Kidney tubule cell (primary cell): ENCODE measurements around the gene WSB2.
"Not testable (repeated sequence)": the region's sequence is repeated elsewhere in the genome, so short reads cannot be mapped to it uniquely, and the experiment has no call there.

ENCODE experiments used
- DNase-seq: peaks from one replicate; pipeline ENCODE4 v3.0.0-alpha.2; 2018; ENCODE audit warnings: low spot score

The WSB2 gene

DNA sequence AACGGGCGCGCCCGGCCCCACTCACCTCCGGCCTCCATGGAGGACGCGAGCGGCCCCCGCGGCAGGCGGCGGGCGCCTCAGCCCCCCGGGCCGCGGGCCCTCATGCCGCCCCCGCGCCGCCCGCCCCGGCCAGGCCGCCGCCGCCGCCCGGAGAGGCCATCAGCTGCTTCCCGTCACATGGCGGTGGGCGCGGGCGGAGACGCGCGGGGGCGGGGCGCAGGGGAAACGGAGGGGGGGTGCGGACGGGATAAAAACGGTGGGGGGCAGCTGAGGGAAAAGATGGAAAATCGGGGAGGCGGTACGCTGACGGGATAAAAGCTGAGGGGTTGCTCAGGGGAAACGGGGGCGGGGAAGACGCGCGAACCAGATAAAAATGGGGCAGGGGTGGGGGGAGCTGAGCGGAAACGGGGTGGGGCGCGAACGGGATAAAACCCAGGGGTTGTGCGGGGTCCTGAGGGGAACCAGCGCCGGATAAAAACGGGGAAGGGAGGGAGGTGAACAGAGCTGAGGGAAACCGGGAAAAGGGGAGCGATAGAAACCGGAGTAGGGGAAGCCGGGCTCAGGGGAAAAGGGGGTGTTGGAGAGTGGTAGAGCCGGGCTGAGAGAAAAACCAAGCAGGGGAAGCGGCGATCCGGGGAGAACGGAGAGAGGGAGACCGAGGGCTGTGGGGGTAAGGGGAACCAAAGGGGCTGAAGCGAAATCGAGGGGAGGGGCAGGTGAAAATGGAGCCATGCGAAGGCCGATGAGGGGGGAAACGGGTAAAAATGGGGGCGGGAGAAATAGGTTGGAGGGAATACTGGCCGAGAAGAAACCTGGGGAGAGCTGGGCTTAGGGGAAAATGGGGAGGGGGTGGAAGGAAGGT, at the start of gene WSB2:
Gene WSB2 (minus strand): TSS at position 169 of the 862 bp plus-strand sequence. CDS start 131 bp downstream, at position 38.
- peak; percentile 70 for DNase-seq

DNA sequence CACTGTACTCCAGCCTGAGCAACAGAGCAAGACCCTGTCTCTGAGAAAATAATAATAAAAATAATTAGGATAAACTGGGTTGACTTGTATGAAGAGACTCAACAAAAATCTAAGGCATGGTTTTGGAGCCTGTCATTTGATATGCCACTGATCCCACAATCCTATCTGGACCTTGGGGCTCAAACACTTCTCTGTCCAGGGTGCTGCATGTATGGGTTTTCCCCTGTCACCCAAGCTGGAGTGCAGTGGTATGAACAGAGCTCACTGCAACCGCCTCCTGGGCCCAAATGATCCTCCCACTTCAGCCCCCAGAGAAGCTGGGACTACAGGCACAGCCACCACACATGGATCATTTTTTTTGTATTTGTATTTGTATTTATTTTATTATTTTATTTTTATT, 48.1 kb upstream of the WSB2 start:
- DNase-seq = no peak

GRCh38 chr12:118107694-118108093, 46.7 kb upstream of the WSB2 start:
- no peak for DNase-seq

- DNase-seq = no peak
Measured at GRCh38 chr12:118107011-118107410, 46.0 kb upstream of the WSB2 start.

DNA sequence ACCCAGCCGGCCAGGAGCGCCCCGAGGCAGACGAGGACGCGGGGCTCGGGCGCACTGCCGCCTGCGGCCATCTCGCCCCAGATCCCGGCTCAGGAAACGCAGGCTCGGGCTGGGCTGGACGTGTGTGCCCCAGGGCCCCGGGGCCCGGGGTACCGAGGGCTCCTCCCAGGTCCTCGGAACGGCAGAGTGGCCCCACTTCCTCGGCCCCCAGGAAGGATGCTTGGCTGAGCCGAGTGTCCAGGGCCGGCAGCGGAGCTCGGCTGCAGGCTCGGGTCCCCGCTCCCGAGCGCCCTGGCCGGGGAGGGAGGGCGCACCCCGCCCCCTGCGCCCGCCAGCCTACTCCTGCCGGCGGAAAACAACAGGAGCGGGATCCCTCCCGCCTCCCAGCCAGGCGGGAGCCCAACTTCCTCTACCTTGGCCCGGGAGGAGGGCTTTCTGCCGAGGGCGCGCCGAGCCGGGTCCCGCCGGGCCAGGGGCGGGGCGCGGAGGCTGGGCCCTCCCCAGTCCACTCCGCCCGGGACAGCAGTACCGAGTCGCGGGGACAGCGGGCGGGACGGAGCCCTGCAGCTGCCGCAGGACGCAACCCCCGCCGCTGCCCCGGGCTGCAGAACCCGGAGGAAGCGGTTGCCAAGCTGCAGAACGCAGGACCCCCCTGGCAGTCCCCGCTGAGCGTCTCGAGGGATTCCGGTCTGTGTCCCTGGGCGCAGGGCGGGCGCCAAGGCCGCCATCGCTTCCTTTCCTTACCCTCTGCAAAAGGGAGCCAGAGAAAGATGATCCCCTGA, 42.8 kb upstream of the WSB2 start, which contains the start of gene VSIG10:
Gene VSIG10 (minus strand): TSS at position 411 of the 782 bp plus-strand sequence. CDS start 340 bp downstream, at position 71.
- DNase-seq = peak; percentile 87

- DNase-seq = peak; percentile 36
Measured at GRCh38 chr12:118103201-118103600, 42.2 kb upstream of the WSB2 start.

GRCh38 chr12:118102609-118103008, 41.6 kb upstream of the WSB2 start:
- peak; percentile 18 for DNase-seq

GRCh38 chr12:118102070-118102469, 41.1 kb upstream of the WSB2 start:
- DNase-seq = peak; percentile 99

DNA sequence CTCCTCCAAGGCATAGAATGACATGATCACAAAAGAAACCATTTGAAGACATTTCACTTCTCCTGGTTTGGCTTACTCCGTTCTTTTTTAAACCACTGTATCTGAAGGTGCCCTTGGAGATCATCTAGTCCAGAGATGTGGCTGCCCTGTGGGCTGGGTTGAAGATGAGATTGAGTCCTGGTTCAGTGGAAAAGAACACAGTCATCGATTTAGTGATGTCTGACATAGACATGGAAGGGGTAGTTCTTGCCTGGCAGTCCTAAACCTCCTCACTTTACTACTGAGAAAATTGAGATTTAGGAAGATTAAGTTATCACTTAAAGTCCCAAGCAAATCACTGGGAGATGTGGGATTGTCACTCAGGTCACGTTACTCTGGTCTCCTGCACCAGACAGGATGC, 40.1 kb upstream of the WSB2 start:
- DNase-seq = no peak

DNA sequence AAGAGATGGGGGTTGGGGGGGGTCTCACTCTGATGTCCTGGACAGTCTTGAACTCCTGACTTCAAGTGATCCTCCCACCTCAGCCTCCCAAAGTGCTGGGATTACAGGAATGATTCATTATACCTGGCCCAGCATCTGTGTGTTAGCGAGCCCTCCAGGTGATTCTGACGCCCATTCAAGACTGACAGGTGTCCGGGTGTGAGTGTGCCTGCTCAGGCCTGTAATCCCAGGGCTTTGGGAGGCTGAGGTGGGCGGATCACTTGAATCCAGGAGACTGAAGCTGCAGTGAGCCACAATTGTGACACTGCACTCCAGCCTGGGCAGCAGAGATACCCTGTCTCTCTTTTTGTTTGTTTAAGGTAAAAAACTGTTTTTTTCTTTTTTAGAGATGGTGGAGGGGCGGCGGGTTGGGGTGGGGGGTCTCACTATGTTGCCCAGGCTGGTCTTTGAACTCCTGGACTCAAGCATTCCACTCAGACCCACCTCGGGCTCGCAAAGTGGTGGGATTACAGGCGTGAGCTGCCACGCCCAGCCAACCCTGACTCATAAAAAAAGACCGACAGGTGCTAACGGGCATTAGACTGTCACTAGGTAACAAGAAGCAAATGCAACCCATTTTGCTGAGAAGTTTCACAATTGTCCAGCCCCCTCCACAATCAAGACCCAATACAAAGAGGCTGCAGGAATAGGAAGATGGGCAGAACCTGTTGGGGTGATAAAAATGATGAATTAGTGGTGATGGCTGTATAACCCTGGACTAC, 38.1 kb upstream of the WSB2 start:
- DNase-seq = no peak

GRCh38 chr12:118098401-118098800, 37.4 kb upstream of the WSB2 start:
- no peak for DNase-seq

DNA sequence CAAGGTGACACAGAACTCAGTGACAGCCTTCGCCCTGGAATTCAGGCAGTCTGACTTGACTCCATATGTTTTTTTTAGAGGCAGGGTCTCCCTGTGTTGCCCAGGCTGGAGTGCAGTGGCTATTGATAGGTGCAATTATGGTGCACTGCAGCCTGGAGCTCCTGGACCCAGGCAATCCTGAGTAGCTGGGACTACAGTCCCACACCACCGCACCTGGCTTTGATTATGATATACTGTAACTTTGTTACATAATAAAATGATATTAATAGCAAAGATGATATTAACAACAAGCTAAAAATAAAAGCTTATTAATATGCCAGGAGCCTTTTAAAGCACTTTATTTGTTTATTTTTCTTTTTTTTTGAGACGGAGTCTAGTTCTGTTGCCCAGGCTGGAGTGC, 33.1 kb upstream of the WSB2 start:
- no peak for DNase-seq

- DNase-seq = no peak
Measured at GRCh38 chr12:118089782-118090181, 28.8 kb upstream of the WSB2 start.

GRCh38 chr12:118082161-118082560, 21.2 kb upstream of the WSB2 start:
- DNase-seq = no peak

DNA sequence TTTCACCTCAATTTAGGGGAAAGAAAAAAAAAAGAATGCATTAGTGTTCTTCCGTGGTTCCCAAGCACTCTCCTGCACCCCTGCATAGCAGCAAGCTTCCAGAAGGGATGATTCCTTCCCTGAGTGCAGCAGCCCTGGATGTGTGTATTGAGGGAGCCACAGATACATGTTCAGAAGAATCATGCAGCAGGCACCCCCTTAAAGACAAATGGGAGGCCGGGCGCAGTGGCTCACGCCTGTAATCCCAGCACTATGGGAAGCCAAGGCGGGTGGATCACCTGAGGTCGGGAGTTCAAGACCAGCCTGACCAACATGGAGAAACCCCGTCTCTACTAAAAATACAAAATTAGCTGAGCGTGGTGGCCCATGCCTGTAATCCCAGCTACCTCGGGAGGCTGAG, 20.5 kb upstream of the WSB2 start:
- not testable (repeated sequence) for DNase-seq

GRCh38 chr12:118073768-118074167, 12.8 kb upstream of the WSB2 start:
- no peak for DNase-seq

- no peak for DNase-seq
Measured at GRCh38 chr12:118070650-118071049, 9.7 kb upstream of the WSB2 start.

GRCh38 chr12:118068445-118068844, 7.5 kb upstream of the WSB2 start:
- DNase-seq = no peak

DNA sequence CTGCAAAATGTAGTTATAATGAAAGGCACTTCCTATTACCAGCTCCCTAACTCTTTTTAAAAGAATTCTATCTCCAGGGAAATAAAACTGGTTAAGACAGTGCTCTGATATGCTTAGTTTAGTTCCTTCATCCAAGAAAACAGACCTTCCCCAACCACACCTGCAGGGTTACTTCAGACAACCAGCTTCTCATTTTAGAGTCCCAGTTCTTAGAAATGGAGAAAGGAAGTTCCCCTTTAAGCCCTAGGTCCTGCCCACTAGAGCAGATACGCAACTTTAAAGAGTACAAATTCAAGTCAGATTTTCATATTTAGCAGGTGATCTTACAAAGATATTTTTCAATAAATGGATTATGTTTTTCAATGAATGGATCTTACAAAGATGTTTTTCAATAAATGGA, 4.4 kb upstream of the WSB2 start:
- no peak for DNase-seq

GRCh38 chr12:118064608-118065007, 3.6 kb upstream of the WSB2 start:
- no peak for DNase-seq

DNA sequence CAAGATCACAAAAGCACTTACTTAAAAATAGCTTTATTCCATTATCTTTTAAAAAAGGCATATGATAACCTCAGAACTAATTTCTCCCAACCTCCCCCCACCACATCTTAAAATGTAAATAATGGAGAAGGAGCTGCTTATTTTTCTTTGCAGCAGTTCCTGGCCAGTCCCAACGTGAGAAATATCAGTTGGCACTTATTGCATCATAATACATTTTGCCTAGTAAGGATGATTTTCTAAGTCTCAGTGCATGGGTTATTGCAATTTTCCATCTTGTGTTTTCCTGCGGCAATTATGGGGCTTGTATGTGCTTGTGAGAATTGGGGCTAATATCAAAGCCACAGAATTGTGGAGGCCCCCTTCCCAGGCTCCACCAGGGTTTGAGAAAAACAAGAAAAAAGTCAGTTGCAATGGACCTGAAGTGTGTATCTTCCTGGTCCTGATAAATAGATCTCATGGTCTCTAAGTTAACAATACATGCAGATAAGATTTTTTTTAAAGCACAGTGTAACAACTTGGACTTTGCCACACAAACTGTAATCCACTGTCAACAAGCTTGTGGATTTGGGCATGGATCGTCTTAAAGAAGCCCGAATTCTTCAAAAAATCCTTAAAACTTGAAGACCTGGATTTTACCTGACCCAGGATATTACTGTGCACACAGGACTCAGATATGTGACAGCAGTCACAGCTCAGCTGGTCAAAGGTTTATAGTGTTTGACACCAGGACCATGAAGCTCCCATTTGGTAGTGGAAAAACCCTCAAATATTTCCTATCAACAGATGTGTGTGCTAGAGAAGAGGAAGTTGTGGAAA, 2.8 kb upstream of the WSB2 start:
- no peak for DNase-seq
